Parathyroid adenoma (tissue), 2 donors: ENCODE results near the gene CFAP46.

Source experiments
- H2AFZ ChIP-seq: fragments of 300-600 bp; sonication (generic); one replicate; pipeline ENCODE4 v1.7.0; 2017; ENCODE audit warnings: antibody characterized with exemption, mild to moderate bottlenecking
- H3K27ac ChIP-seq: fragments of 300-600 bp; sonication (generic); one replicate; pipeline ENCODE4 v1.7.0; 2017
- H3K27me3 ChIP-seq: fragments of 300-600 bp; sonication (generic); one replicate; pipeline ENCODE4 v1.7.0; 2017; ENCODE audit warnings: low read length; ENCODE audit not compliant: control insufficient read depth, insufficient read depth
- H3K36me3 ChIP-seq: fragments of 300-600 bp; sonication (generic); one replicate; pipeline ENCODE4 v1.7.0; 2017; ENCODE audit warnings: low read length; ENCODE audit not compliant: control insufficient read depth, insufficient read depth
- H3K4me1 ChIP-seq: fragments of 300-600 bp; sonication (generic); one replicate; pipeline ENCODE4 v1.7.0; 2017; ENCODE audit warnings: control low read depth
- H3K4me2 ChIP-seq: fragments of 300-600 bp; sonication (generic); one replicate; pipeline ENCODE4 v1.7.0; 2017; ENCODE audit warnings: low read length
- H3K4me3 ChIP-seq: fragments of 300-600 bp; sonication (generic); one replicate; pipeline ENCODE4 v1.7.0; 2017; ENCODE audit warnings: low read depth, low read length
- H3K79me2 ChIP-seq: fragments of 300-600 bp; sonication (generic); one replicate; pipeline ENCODE4 v1.7.0; 2017; ENCODE audit warnings: control low read depth
- H3K9ac ChIP-seq: fragments of 300-600 bp; sonication (generic); one replicate; pipeline ENCODE4 v1.7.0; 2017; ENCODE audit warnings: mild to moderate bottlenecking
- H3K9me3 ChIP-seq: fragments of 300-600 bp; sonication (generic); one replicate; pipeline ENCODE4 v1.7.0; 2017; ENCODE audit warnings: low read length; ENCODE audit not compliant: control insufficient read depth
- CTCF ChIP-seq: fragments of 300-600 bp; sonication (generic); IDR thresholded peaks from one replicate; pipeline ENCODE4 v1.7.0; 2017; ENCODE audit warnings: antibody characterized with exemption, mild to moderate bottlenecking
- donor health status: primary hyperparathyroidism.

The CFAP46 gene

GRCh38 chr10:132880128-132880981 lies 62.0 kb downstream of the CFAP46 start:
- no peak overlapping the region for H3K4me2 ChIP-seq
- H3K36me3 ChIP-seq, result no peaks in the 10 kb centered on the region
- no peaks in the 10 kb centered on the region for H3K27me3 ChIP-seq
- H3K79me2 ChIP-seq, result no peaks in the 10 kb centered on the region
- H3K4me3 ChIP-seq, result no peak overlapping the region
- H2AFZ ChIP-seq, result no peak overlapping the region
- H3K9ac ChIP-seq, result no peak overlapping the region
- H3K9me3 ChIP-seq, result no peaks in the 10 kb centered on the region
- H3K4me1 ChIP-seq, result no peaks in the 10 kb centered on the region
- no peak overlapping the region for H3K27ac ChIP-seq
- no peak for TF ChIP-seq CTCF

GRCh38 chr10:132879408-132880127 lies 62.8 kb downstream of the CFAP46 start:
- Histone ChIP-seq H3K4me2 (no peak overlapping the region), H3K9ac (no peak overlapping the region), H3K27me3 (no peaks in the 10 kb centered on the region), H3K36me3 (no peaks in the 10 kb centered on the region), H3K4me3 (no peak overlapping the region), H3K9me3 (no peaks in the 10 kb centered on the region), H3K4me1 (no peaks in the 10 kb centered on the region), H2AFZ (no peak overlapping the region), H3K79me2 (no peaks in the 10 kb centered on the region), H3K27ac (no peak overlapping the region)
- TF ChIP-seq CTCF, result no peak

- H3K79me2 ChIP-seq, result no peaks in the 10 kb centered on the region
- H2AFZ ChIP-seq, result no peak overlapping the region
- H3K4me1 ChIP-seq, result no peaks in the 10 kb centered on the region
- no peaks in the 10 kb centered on the region for H3K36me3 ChIP-seq
- H3K27ac ChIP-seq, result no peak overlapping the region
- H3K9me3 ChIP-seq, result no peaks in the 10 kb centered on the region
- no peak overlapping the region for H3K4me3 ChIP-seq
- H3K4me2 ChIP-seq, result no peak overlapping the region
- no peak overlapping the region for H3K9ac ChIP-seq
- TF ChIP-seq CTCF, result no peak
- H3K27me3 ChIP-seq, result no peaks in the 10 kb centered on the region
Observed at GRCh38 chr10:132878730-132879407, 63.5 kb downstream of the CFAP46 start.

GRCh38 chr10:132878091-132878729 lies 64.2 kb downstream of the CFAP46 start:
- no peaks in the 10 kb centered on the region for H3K9me3 ChIP-seq
- no peak overlapping the region for H3K4me3 ChIP-seq
- no peak overlapping the region for H3K27ac ChIP-seq
- no peak overlapping the region for H2AFZ ChIP-seq
- no peaks in the 10 kb centered on the region for H3K79me2 ChIP-seq
- no peak overlapping the region for H3K4me2 ChIP-seq
- H3K36me3 ChIP-seq, result no peaks in the 10 kb centered on the region
- H3K4me1 ChIP-seq, result no peaks in the 10 kb centered on the region
- TF ChIP-seq CTCF, result no peak
- no peak overlapping the region for H3K9ac ChIP-seq
- H3K27me3 ChIP-seq, result no peaks in the 10 kb centered on the region
